SK-N-SH treated with all-trans-retinoic acid at 6 μM for 48 hours (cell line): Measurements from ENCODE around the gene ZCCHC14.

Source experiments
- ESRRG ChIP-seq: fragments of 250-450 bp; sonication (Bioruptor Pico); IDR thresholded peaks from 2 replicates; pipeline ENCODE4 v1.6.1; 2021; ENCODE audit warnings: mild to moderate bottlenecking
- GLIS3 ChIP-seq: fragments of 250-450 bp; sonication (Bioruptor Pico); IDR thresholded peaks from 2 replicates; pipeline ENCODE4 v1.5.0; 2020; ENCODE audit warnings: mild to moderate bottlenecking, moderate library complexity
- OSR1 ChIP-seq: fragments of 250-450 bp; sonication (Bioruptor Pico); IDR thresholded peaks from 2 replicates; pipeline ENCODE4 v1.8.0; 2022; ENCODE audit warnings: moderate library complexity, mild to moderate bottlenecking, inconsistent platforms
- SNAI2 ChIP-seq: fragments of 250-450 bp; sonication (Bioruptor Pico); IDR thresholded peaks from 2 replicates; pipeline ENCODE4 v1.5.0; 2020; ENCODE audit warnings: mild to moderate bottlenecking, moderate library complexity
- TOX ChIP-seq: fragments of 250-450 bp; sonication (Bioruptor Pico); IDR thresholded peaks from 2 replicates; pipeline ENCODE4 v1.8.0; 2021; ENCODE audit warnings: mild to moderate bottlenecking, moderate library complexity, borderline replicate concordance
- ZFP3 ChIP-seq: fragments of 250-450 bp; sonication (Bioruptor Pico); IDR thresholded peaks from 2 replicates; pipeline ENCODE4 v1.5.0; 2020; ENCODE audit warnings: mild to moderate bottlenecking, moderate library complexity
- ZFP30 ChIP-seq: fragments of 450-650 bp; formaldehyde crosslinking; IDR thresholded peaks from 2 replicates; pipeline ENCODE4 v1.5.0; 2022; ENCODE audit warnings: mild to moderate bottlenecking, moderate library complexity
- ZNF70 ChIP-seq: fragments of 450-650 bp; formaldehyde crosslinking; IDR thresholded peaks from 2 replicates; pipeline ENCODE4 v1.5.0; 2020; ENCODE audit warnings: mild to moderate bottlenecking, moderate library complexity
- ZNF8 ChIP-seq: fragments of 450-650 bp; formaldehyde crosslinking; IDR thresholded peaks from 2 replicates; pipeline ENCODE4 v1.5.0; 2020; ENCODE audit warnings: mild to moderate bottlenecking, moderate library complexity
- TF ChIP-seq, protein P1 (sequence below): fragments of 250-450 bp; sonication (Bioruptor Pico); IDR thresholded peaks from 2 replicates; pipeline ENCODE4 v1.5.1; 2021; ENCODE audit warnings: mild to moderate bottlenecking, moderate library complexity
- TF ChIP-seq, protein P2 (sequence below): fragments of 250-450 bp; sonication (Bioruptor Pico); IDR thresholded peaks from 2 replicates; pipeline ENCODE4 v1.5.1; 2020; ENCODE audit warnings: low read depth, mild to moderate bottlenecking, moderate library complexity
- TF ChIP-seq, protein P3 (sequence below): fragments of 250-450 bp; sonication (Bioruptor Pico); IDR thresholded peaks from 2 replicates; pipeline ENCODE4 v1.8.0; 2020; ENCODE audit warnings: mild to moderate bottlenecking, moderate library complexity, borderline replicate concordance
- TF ChIP-seq, protein P4 (sequence below): fragments of 250-450 bp; sonication (Bioruptor Pico); IDR thresholded peaks from 2 replicates; pipeline ENCODE4 v1.8.0; 2021; ENCODE audit warnings: low read depth, mild to moderate bottlenecking, moderate library complexity, borderline replicate concordance

DNA sequence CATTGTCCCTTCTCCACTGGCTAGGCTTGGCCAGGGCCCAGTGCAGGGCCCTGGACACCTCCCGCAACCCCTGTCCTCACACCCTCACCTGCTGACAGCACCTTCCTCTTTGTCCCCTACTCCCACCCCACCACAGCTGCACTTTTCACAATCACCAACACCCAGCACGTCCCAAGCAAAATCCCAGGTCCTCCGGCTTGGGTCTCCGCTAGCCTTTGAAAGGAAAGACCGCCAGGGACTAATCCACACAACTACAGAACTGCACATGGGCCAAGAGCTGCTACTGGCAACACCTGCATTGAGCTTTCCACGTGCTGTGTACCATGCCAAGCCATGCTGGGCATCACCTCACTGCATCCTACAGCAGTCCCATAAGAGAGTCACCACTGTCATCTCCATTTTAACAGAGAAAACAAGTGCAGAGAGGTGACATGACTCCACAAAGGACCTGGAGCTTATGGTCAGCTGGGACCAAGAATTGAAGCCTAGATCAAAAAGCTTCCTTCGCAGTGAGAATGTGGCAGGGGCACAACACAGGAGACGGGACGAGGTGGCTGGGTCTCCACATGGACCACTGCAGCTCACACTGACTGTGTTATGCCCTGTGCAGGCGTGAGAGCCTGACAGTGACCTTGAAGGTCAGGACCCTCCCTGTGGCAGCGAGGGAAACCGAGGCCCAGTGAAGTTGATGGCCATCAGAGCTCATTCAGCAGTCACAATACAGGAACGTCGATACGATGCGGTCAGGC lies 131.8 kb downstream of the ZCCHC14 start:
- no peak for TF ChIP-seq GLIS3 (CRISPR knock-in tag)
- TF ChIP-seq, protein P1, sequence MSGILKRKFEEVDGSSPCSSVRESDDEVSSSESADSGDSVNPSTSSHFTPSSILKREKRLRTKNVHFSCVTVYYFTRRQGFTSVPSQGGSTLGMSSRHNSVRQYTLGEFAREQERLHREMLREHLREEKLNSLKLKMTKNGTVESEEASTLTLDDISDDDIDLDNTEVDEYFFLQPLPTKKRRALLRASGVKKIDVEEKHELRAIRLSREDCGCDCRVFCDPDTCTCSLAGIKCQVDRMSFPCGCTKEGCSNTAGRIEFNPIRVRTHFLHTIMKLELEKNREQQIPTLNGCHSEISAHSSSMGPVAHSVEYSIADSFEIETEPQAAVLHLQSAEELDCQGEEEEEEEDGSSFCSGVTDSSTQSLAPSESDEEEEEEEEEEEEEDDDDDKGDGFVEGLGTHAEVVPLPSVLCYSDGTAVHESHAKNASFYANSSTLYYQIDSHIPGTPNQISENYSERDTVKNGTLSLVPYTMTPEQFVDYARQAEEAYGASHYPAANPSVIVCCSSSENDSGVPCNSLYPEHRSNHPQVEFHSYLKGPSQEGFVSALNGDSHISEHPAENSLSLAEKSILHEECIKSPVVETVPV = no peak
- TF ChIP-seq, protein P2, sequence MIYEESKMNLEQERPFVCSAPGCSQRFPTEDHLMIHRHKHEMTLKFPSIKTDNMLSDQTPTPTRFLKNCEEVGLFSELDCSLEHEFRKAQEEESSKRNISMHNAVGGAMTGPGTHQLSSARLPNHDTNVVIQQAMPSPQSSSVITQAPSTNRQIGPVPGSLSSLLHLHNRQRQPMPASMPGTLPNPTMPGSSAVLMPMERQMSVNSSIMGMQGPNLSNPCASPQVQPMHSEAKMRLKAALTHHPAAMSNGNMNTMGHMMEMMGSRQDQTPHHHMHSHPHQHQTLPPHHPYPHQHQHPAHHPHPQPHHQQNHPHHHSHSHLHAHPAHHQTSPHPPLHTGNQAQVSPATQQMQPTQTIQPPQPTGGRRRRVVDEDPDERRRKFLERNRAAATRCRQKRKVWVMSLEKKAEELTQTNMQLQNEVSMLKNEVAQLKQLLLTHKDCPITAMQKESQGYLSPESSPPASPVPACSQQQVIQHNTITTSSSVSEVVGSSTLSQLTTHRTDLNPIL = no peak
- no peak for TF ChIP-seq ZNF8 (CRISPR knock-in tag)
- TF ChIP-seq, protein P3, sequence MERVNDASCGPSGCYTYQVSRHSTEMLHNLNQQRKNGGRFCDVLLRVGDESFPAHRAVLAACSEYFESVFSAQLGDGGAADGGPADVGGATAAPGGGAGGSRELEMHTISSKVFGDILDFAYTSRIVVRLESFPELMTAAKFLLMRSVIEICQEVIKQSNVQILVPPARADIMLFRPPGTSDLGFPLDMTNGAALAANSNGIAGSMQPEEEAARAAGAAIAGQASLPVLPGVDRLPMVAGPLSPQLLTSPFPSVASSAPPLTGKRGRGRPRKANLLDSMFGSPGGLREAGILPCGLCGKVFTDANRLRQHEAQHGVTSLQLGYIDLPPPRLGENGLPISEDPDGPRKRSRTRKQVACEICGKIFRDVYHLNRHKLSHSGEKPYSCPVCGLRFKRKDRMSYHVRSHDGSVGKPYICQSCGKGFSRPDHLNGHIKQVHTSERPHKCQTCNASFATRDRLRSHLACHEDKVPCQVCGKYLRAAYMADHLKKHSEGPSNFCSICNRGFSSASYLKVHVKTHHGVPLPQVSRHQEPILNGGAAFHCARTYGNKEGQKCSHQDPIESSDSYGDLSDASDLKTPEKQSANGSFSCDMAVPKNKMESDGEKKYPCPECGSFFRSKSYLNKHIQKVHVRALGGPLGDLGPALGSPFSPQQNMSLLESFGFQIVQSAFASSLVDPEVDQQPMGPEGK (CRISPR knock-in tag) = no peak
- TF ChIP-seq ZFP3 = no peak
- TF ChIP-seq TOX = no peak
- TF ChIP-seq OSR1 (CRISPR knock-in tag) = no peak
- no peak for TF ChIP-seq ZNF70 (CRISPR knock-in tag)
- no peak for TF ChIP-seq SNAI2 (CRISPR knock-in tag)
- no peak for TF ChIP-seq ZFP30
- no peak for TF ChIP-seq ESRRG
- TF ChIP-seq, protein P4, sequence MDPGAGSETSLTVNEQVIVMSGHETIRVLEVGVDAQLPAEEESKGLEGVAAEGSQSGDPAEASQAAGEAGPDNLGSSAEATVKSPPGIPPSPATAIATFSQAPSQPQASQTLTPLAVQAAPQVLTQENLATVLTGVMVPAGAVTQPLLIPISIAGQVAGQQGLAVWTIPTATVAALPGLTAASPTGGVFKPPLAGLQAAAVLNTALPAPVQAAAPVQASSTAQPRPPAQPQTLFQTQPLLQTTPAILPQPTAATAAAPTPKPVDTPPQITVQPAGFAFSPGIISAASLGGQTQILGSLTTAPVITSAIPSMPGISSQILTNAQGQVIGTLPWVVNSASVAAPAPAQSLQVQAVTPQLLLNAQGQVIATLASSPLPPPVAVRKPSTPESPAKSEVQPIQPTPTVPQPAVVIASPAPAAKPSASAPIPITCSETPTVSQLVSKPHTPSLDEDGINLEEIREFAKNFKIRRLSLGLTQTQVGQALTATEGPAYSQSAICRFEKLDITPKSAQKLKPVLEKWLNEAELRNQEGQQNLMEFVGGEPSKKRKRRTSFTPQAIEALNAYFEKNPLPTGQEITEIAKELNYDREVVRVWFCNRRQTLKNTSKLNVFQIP = no peak
